ENCODE measurements around the gene LHX2.
A peak's percentile ranks its signal among the peaks of the same experiment; 100 is the strongest.
"Not testable (repeated sequence)": the region's sequence is repeated elsewhere in the genome, so short reads cannot be mapped to it uniquely, and the experiment has no call there.

The LHX2 gene

DNA sequence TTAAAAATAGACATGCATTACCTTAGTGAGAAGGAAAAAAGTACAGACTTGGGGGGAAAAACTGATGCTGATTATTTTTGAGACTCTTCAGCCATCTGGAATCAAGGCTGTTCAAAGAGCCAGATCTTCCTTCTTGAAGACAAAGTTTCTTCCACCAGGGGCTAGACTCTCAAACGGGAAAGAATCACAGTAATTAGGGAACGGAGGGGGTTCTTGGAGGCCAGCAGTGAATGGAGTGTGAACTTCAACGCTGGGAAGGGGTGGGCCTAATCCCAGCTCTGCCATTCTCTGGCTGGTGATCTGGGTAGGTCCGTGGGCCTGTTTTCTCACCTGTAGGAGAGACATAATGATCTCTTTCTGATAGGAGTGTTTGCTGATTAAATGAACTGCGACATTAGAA, 21.1 kb upstream of the LHX2 start:
- Histone ChIP-seq H3K9me3 (ENCODE audit: control insufficient read depth, insufficient read depth, low read length) (no peaks in the 10 kb centered on the region), H3K36me3 (ENCODE audit: insufficient read depth, low read length) (no peaks in the 10 kb centered on the region), H3K9ac (ENCODE audit: low read depth, low read length) (no peak overlapping the region), H3K4me1 (ENCODE audit: insufficient read depth, low read length) (no peaks in the 10 kb centered on the region)

DNA sequence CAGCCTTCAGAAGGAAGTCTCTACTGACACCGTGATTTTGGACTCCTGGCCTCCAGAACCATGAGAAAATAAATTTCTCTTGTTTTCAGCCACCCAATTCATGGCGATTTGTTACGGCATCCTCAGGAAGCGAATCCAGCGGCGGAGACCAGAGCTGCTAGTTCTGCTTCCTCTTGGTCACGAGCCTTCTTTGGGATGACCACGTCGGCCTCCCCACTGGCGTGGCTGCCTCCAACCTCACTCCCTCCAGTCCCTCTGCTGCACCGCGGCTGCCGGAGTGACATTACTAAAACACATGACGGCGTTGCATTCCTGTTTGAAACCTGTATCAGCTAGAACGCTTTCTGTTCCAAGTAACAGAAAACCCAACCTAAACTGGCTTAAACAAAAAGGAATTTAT, 18.9 kb upstream of the LHX2 start:
- H3K9me3 ChIP-seq (ENCODE audit: control insufficient read depth, insufficient read depth, low read length); H3K36me3 ChIP-seq (ENCODE audit: insufficient read depth, low read length); H3K4me1 ChIP-seq (ENCODE audit: insufficient read depth, low read length); H3K9ac ChIP-seq (ENCODE audit: low read depth, low read length): not testable (repeated sequence)

DNA sequence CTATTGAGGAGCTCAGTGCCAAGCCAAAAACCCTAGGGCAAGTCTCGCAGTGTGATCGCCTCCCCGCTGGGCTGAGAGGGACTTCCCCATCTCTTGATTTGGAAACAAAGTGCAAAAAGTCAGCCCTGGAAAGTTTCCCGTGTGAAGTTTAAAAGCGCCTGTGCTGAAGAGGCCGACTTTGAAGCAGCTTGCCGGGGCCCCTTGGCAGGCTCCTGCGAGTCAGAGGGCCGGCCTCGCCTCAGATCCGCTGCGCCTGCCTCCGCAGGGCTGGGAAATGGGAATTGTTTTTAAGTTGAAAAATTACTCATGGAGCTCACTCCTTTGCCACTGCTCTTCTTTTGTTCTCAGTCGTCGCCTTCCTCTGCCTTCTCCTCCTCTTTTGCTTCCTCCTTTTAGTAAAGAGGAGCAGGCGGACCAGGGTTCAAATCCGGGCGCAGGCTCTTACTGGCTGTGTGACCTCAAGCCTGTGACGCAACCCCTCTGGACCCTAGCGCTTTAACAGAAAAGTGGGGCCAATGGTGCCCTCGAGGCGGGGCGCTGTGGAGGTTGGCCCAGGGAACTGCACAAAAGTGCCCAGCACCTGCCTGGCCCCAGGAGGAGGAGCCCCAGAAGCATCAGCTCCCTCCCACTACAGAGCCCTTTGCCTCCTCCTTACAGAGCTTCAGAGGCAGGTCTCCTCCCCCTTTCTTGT, 14.7 kb upstream of the LHX2 start:
- Histone ChIP-seq H3K9ac (ENCODE audit: low read depth, low read length) (no peak overlapping the region), H3K4me1 (ENCODE audit: insufficient read depth, low read length) (peaks cover 5% of the 10 kb centered on the region; the same call in 1 of the 2 replicates), H3K36me3 (ENCODE audit: insufficient read depth, low read length) (no peaks in the 10 kb centered on the region), H3K9me3 (ENCODE audit: control insufficient read depth, insufficient read depth, low read length) (no peaks in the 10 kb centered on the region)

DNA sequence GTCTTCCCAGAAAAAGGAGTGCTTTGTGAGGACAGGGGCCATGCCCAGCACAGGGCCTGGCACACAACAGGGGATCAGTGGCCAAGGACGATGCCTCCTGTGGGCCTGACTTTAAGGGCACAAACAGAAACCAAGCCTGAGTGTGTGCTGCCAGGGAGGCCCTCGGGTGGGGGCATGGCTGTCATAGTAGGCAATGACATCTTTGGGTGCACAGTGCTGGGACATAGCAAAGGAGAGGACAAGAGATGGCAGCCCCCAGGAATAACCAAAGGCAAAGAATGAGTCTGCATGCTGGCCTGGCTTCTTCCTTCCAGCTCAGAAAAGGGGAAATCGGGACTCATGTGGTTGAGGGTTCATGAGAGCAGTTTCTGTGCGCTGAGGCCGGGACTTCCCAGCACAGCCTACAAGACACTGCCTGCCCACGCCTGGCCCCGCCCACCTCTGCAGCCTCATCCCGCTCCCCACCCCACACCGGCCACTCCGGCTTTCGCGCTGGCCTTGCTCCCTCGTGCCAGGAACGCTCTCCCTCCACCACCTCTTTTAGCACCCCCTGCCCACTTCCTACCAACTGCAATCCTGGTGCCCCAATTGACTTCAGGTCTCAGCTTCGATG, 13.8 kb upstream of the LHX2 start:
- Histone ChIP-seq H3K9me3 (ENCODE audit: control insufficient read depth, insufficient read depth, low read length) (no peaks in the 10 kb centered on the region), H3K36me3 (ENCODE audit: insufficient read depth, low read length) (no peaks in the 10 kb centered on the region), H3K9ac (ENCODE audit: low read depth, low read length) (no peak overlapping the region), H3K4me1 (ENCODE audit: insufficient read depth, low read length) (peaks cover 5% of the 10 kb centered on the region; the same call in 1 of the 2 replicates)

DNA sequence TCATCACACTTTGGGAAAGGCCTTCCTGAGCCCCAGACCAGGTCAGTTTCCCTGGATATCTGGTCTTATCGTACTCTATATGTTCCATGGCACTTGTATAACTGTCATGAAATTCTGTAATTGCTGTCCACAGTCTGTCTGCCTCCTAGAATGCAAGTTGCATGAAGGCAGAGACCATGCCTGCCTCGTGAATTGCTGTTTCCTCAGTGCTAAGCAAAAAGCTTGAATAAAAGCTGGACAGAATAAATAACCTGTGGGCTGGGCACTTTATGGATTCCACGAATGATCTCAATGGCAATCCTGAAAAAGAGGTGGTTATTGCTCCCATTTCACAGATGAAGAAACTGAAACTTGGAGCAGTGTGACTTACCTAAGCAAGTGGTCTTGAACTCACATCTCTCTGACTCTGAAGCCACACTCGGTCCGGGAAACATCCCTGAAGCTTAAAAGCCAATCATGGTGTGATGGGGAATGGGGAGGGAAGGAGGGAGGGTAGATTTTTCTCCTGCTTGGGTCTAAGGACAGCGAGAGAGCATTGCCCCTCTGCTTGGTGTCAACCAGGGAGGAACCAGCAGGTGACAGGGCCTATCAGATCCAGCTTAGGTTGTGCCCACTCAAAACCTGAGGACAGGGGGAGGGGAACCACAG, 13.2 kb upstream of the LHX2 start:
- peak overlapping the region; percentile 53; the same call in 1 of the 2 replicates for H3K9ac ChIP-seq (ENCODE audit: low read depth, low read length)
- no peaks in the 10 kb centered on the region for H3K36me3 ChIP-seq (ENCODE audit: insufficient read depth, low read length)
- H3K4me1 ChIP-seq (ENCODE audit: insufficient read depth, low read length): peaks cover 5% of the 10 kb centered on the region; the same call in 1 of the 2 replicates
- no peaks in the 10 kb centered on the region for H3K9me3 ChIP-seq (ENCODE audit: control insufficient read depth, insufficient read depth, low read length)

DNA sequence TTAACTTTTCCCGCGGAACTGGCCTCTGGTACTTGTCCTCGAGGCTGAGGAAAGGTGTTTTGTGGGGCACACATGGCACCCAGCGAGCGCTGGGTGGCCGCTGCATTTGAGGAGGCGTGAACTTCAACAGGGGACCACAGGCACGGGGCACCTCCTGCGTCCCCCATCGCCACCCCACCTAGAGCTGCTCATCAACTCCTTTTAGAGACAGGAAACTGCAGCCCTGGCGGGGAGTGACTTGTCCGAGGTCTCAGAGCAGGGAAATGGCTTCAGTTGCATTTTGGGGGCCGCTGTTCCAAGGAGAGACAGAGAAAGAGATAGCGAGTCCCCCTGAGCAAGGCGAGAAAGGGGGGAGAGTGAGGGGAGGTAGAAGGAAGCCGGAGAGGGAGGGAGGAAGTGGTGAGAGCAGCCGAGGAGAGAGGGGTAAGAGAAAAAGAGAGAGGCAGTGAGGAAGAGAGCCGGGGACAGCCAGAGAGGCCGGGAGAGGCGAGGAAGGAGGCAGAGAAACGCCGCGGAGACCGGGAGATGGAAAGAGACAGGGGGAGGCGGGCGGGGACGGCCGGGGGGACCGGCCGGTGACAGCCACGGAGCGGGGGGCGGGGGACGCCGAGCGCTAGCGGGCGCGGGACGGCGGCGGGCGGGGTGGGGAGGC, 12.5 kb upstream of the LHX2 start:
- H3K9ac ChIP-seq (ENCODE audit: low read depth, low read length): peak overlapping the region; percentile 53; the same call in 1 of the 2 replicates
- H3K9me3 ChIP-seq (ENCODE audit: control insufficient read depth, insufficient read depth, low read length): no peaks in the 10 kb centered on the region
- no peaks in the 10 kb centered on the region for H3K36me3 ChIP-seq (ENCODE audit: insufficient read depth, low read length)

DNA sequence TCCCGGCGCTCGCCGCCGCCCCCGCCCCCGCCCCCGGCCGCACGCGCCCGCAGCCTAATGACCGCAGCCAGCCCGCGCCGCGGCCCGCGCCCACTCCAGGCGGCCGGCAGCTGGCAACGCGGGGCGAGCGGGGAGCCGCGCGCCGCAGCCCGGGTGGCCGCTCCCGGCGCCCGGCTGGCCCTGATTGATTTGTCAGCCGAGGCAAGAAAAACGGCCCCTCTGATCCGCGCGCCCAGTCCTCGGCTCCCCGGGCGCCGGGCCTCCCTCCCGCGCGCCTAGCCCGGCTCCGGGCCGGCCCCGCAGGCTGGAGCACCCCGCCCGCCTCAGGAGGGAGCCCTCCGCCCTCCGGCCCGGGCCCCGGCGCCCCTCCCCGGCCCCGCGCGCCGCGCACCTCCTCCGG, 11.9 kb upstream of the LHX2 start:
- Histone ChIP-seq H3K9me3 (ENCODE audit: control insufficient read depth, insufficient read depth, low read length) (no peaks in the 10 kb centered on the region), H3K36me3 (ENCODE audit: insufficient read depth, low read length) (no peaks in the 10 kb centered on the region), H3K9ac (ENCODE audit: low read depth, low read length) (no peak overlapping the region), H3K4me1 (ENCODE audit: insufficient read depth, low read length) (peaks cover 10% of the 10 kb centered on the region)

More for the DNA sequence above, 12.5 kb upstream of the LHX2 start:
- H3K4me1 ChIP-seq (ENCODE audit: insufficient read depth, low read length): peaks cover 5% of the 10 kb centered on the region; the same call in 1 of the 2 replicates

DNA sequence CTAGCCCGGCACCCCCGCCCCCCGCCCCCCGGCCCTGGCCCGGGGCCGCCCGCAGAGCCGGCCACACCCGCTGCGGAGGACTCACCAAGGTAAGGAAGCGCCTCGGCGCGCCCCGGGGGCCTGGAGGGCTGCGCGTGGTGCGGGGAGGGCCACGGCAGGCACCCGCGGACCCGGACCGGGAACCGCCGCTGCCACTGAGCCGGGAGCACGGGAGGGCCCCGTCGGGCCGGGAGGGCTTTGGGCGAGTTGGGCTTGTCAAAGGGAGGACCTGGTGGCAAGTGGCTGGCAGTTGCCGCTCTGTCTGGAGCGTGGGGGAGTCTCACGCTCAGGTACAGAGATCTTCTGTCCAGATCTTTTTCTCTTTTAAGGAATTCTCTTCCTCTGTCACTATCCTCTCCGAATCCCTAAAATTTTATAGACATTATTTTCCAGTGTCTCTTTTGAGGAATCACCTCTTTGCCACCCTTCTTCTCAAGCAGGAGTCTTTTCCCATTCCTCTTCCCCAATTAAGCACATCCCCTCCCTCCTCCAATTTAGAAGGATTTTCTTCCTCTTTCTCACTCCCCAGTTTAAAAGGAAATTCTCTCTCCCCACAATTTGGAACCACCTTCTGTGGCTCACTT, 11.3 kb upstream of the LHX2 start:
- H3K9ac ChIP-seq (ENCODE audit: low read depth, low read length): no peak overlapping the region
- peaks cover 16% of the 10 kb centered on the region for H3K4me1 ChIP-seq (ENCODE audit: insufficient read depth, low read length)
- no peaks in the 10 kb centered on the region for H3K36me3 ChIP-seq (ENCODE audit: insufficient read depth, low read length)
- H3K9me3 ChIP-seq (ENCODE audit: control insufficient read depth, insufficient read depth, low read length): no peaks in the 10 kb centered on the region

DNA sequence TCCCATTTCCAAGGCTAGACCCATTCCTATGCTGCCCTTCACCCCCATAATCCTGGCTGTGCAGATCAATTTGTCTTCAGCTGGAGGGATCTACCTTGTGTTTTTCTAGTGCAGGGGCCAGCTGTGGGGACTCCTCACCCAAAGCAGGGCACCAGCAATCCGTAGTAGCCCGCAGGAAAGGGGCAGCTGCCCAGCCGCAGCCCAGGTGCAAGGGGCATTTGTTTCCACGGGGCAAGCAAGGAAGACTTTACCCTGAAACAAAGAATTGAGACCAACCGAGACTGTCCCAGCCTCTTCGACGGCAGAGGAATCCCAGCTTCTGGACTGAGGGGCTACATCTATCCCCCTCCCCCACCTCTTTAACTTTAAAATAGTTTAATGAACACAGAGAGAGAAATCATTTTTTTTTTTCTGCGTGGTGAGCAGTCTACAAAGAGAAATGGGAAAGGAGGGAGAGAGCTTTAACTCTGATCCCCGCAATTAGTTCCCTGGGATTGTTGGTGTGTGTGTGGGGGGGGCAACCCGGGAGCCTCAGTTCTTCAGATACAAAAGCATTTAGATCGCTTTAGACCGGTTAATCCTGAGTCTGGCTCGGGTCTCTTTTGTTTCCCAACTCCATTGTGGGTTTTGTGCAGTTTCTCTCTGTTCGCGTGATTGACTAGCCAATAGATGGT, 10.6 kb upstream of the LHX2 start:
- no peaks in the 10 kb centered on the region for H3K36me3 ChIP-seq (ENCODE audit: insufficient read depth, low read length)
- H3K9ac ChIP-seq (ENCODE audit: low read depth, low read length): no peak overlapping the region
- H3K4me1 ChIP-seq (ENCODE audit: insufficient read depth, low read length): peaks cover 21% of the 10 kb centered on the region
- H3K9me3 ChIP-seq (ENCODE audit: control insufficient read depth, insufficient read depth, low read length): no peaks in the 10 kb centered on the region

DNA sequence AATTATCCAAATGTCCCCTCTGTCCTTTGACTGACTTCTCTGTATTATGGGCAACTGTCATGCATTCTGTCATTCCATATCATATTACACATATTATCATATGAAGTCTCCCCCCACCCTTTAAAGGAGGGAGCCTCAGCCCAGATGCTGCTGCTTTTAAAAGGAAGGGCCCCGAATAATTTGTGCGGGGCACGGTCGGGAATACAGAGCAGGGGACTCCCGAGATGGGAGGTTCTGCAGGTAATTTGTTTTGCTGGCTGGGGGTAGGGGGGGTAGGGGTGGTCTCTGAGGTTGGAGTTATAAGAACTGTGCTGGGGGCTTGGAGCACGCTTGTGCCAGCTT, 10.1 kb upstream of the LHX2 start:
- Histone ChIP-seq H3K36me3 (ENCODE audit: insufficient read depth, low read length) (no peaks in the 10 kb centered on the region), H3K4me1 (ENCODE audit: insufficient read depth, low read length) (peaks cover 23% of the 10 kb centered on the region), H3K9me3 (ENCODE audit: control insufficient read depth, insufficient read depth, low read length) (no peaks in the 10 kb centered on the region), H3K9ac (ENCODE audit: low read depth, low read length) (no peak overlapping the region)

DNA sequence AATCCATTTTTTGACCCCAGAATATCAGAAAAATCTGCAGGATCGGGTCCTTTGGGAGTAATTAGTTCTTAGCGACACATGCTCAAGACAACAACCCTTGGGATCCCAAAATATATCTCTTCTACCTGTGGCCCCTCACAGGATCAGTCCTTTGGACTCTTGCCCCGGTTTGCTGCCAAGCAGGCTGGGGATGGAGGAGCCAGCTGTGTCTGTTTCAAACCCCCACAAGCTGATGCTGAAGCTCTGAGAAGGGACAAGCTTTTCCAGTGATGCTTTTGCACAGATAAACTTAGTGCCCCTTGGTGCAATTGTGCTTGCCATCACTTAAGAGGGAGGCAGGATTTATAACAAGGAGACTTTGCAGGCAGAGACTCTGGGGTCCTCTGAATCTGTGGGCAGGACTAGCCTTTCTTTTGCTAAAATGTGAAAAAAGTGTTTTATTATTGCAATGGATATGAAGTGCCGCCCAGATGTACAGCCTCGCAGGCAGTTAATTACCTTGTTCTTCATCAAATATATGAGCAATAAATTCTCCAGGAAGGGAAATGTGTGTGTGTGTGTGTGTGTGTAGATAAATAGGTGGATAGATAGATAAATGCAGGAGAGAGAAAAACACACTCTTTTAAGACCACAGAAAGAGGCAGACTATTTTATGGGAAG, 9.6 kb upstream of the LHX2 start:
- no peak overlapping the region for H3K9ac ChIP-seq (ENCODE audit: low read depth, low read length)
- H3K4me1 ChIP-seq (ENCODE audit: insufficient read depth, low read length): peaks cover 27% of the 10 kb centered on the region
- no peaks in the 10 kb centered on the region for H3K36me3 ChIP-seq (ENCODE audit: insufficient read depth, low read length)
- H3K9me3 ChIP-seq (ENCODE audit: control insufficient read depth, insufficient read depth, low read length): no peaks in the 10 kb centered on the region

DNA sequence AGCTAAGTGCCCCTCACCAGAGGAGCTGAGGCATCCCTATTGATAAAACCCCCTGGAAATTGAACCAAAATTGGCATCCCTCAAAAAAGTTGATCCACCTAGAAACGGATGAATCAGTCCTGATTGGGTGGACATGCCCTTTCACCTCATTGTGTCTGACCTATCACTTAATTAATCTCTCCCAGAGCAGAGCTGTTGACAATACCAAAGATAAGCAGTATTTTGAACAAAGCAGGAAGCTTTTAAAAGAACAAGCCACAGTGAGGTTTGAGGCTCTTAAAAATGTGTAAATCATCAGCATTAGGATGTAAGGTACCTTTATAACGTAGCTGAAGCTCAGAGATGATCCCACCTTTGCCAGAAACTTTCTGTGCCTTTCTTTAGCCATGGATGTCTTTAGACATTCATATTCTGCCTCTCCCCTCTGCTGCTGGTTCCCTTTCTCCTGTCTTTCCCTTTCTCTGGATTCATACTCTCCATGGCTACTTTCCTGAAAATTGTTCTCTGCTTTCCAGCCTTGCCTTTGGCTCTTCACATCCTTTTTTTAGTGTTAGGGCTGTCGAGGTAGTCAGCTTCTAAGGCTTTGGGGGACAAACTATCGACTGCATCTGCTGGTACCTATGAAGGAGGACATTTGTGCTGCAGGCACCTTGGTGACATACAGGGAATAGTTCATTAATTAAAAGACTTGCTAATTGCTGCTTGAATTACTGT, 7.8 kb upstream of the LHX2 start:
- H3K4me1 ChIP-seq (ENCODE audit: insufficient read depth, low read length): peaks cover 29% of the 10 kb centered on the region

DNA sequence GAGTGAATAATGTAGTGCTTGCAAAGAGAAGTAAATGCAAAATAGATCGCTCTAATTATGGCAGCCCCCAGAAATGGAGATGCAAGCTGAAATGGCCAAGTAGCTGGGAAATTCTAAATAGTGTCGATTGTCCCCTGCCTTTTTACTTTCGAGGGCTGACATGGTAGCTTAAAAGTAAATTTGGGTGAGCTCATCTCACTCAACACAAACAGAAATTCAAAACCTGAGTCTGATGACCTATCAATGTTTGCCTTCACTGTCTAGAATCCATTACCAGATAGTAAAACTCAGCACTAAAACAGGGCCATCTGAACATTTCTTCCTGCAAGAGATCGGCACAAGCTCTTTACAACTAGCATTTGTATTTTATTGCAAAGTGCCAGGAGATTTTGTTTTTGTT, 7.0 kb upstream of the LHX2 start:
- no peaks in the 10 kb centered on the region; the same call in 1 of the 2 replicates for H3K9me3 ChIP-seq (ENCODE audit: control insufficient read depth, insufficient read depth, low read length)
- H3K4me1 ChIP-seq (ENCODE audit: insufficient read depth, low read length): peaks cover 34% of the 10 kb centered on the region
- no peak overlapping the region for H3K9ac ChIP-seq (ENCODE audit: low read depth, low read length)
- H3K36me3 ChIP-seq (ENCODE audit: insufficient read depth, low read length): no peaks in the 10 kb centered on the region

More for the DNA sequence above, 7.8 kb upstream of the LHX2 start:
- Histone ChIP-seq H3K36me3 (ENCODE audit: insufficient read depth, low read length) (no peaks in the 10 kb centered on the region), H3K9ac (ENCODE audit: low read depth, low read length) (no peak overlapping the region), H3K9me3 (ENCODE audit: control insufficient read depth, insufficient read depth, low read length) (no peaks in the 10 kb centered on the region; the same call in 1 of the 2 replicates)

Data from ES-I3 (cell line).